NCI-H1417 treated with DMSO at 0.1 percent for 48 hours (cell line): ENCODE results near the gene VEPH1.

Experiments
- DNase-seq: peaks from one replicate; lab custom pipeline; 2025; lab: John Stamatoyannopoulos, UW

VEPH1 gene

DNA sequence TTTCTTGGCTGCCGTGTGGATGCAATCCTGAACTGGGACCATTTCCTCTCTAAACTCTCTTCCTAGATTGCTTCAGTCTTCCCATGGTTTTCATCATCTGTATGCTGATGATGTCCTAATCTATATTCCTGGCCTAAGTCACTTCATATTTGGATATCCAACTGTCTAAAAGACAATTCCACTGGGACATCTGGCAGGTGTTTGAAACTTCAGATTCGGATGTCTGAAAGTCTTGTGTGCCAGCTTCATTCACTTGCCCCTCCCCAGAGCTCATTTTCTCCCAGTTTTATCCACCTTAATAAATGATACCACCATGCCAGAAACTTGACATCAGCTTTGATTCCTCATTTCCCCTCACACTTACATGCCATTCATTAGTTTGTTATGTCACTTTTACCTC is 201.5 kb downstream of the VEPH1 start:
- no peak for DNase-seq

DNA sequence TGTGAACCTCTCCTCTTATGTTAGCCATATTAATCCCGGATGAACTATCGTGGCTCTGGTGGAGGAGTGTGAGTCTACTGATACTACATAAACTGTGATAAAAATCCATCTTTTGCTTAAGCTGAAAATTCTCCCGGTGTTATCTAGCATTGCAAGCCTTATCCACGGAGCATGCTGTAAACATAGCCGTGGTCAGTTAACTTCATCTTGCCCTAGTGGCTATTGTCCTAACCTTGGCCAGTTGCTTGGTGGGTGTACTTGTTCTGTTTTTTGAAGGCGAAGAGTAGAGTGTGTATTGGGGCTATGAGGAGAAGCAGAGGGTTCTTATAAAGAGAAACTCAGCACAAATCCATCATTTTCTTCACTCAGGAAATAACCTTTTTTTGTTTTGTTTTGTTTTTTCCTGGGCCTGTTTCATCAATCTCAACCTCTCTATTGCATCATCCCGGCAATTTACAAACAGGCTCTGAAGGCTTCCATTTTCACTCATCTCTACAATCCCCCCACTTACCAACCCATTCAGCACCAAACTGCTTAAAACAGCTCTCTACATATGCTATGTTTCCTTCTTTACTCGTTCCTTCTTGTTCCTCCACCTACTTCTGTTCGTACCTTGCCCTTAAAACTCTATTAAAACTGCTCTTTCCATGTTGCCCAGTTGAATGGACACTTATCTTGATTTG is 202.1 kb downstream of the VEPH1 start:
- DNase-seq = no peak

DNA sequence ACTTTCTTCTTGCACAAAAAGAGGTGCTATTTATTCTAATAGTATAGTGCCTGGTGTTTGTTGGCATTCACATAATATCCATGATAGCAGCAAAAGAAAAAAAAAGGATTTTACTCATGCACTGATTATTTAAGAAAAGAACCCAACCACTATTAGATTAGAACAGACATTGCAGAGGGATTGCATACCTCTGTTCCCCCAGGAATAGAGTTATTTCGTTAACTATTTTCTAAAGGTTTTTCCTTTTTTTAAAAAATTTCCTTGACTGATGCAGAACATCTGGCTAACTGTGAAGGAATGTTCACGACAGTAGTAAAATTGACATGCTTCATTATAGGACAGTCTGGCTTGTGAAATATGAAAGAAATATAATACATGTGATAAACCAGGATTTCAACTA is 203.1 kb downstream of the VEPH1 start:
- no peak for DNase-seq

DNA sequence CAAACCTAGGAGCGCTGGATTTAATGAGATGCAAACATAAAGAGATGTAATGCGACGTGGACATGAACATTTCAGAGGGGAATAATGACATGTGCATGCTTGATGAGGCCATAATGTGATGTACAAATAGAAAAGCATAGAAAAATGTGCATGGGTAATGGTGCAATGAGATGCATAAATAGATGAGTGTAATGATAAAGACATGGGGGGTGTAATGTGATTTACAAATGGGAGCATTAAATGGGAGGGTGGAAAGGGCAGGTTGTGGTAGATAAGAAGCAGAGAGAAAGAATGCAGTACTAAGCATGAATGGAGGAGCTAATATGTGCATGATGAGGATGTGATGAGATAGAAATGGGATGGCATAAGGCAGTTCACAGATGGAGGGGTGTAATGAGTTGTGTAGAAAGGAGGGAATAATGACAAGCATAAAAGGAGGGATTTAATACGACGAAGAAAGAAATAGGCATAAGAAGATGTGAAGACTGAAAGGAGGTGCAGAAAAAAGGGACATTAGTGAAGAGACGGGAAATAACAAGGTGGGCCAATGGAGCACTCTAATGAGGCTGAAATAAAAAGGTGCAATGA is 205.8 kb downstream of the VEPH1 start:
- DNase-seq = no peak

DNA sequence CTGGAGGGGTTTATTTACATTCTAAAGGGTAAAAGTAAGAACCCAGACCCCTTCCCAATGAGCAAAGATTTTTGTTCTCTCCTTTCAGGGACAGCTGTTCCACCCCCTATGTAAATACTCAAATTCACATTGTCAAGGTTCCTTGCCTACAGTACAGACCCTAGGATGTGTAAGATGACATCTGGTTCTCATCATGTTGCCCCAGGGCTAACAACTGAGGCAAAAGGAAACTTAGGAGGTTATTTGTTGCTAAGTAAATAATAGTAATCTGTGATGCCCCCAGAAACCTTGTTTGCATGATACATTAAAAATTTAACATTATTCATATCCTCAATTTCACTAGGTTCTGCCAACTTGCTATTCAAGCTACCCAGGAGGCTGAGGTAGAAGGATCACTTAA is 208.3 kb downstream of the VEPH1 start:
- DNase-seq = no peak

DNA sequence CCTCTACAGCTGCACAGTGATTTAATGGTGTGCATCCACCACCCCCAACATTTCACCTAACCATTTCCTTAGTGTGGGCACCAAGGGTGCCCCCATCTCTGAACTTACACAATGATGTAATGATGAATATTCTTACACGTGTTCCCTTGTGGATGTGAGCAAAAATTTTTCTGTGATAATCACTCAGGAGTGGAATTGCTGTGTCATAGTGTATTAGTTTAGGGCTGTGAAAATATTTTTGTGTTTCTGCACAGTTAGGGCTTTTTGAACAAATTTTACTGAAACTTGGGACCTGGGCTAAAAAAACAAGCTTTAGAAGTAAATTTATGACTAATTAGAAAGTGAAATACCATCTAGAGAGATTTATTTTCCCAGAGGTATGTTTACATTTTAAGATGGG is 208.7 kb downstream of the VEPH1 start:
- no peak for DNase-seq

DNA sequence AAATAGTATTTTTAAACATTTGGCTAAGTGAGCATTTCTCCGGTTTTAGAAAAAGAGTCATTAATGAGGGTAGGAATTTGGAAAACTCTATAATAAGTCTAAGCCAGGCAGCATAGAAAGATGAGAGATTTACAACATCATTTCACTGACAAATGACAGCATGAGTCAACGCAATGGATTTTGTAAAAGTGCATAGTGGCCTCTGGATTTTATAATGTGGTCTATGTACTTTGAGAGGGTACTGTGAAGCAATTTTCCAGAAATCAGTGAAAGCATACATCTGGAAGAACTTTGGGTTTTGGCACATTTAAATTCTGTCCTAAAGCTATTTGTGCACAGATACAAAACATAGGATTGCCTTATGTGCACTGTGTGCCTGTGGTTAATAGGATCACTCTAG is 212.4 kb downstream of the VEPH1 start:
- DNase-seq = no peak

DNA sequence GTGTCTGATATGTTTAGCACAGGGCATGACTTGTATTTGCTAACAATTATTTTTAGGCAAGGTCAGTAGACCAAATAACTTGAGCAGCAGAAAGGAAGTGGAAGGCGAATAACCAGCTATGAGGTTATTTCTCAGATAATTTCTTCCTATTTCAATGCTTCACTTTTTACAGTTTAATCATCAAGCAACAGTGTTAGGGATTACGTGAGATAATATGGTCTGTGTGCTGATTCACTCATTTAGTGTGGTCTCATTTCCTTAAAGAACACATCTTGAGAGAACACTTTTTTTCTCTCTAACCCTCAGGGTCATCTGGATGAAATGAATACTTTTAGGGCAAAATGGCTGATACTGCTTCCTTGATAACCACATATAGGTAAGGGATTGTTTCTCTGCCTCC is 217.2 kb downstream of the VEPH1 start:
- DNase-seq = no peak

DNA sequence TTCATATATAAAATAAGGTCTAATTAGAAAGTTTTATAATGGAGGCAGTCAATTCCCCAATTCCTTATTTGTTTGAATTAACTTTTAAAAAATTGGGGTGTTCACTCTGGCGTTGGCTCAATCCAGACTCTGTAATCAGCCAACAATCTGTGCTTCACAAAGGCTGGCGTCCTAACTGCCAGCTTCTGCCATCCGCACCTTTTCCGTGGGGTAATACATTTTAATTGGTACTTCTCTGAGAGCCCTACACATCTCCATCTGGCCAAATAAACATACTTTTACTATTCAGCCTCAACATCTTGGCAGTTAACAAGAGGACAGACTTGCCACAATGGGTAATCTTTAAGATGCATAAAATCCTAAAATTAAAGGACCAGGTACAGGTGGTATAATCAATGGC is 218.1 kb downstream of the VEPH1 start:
- DNase-seq = no peak

DNA sequence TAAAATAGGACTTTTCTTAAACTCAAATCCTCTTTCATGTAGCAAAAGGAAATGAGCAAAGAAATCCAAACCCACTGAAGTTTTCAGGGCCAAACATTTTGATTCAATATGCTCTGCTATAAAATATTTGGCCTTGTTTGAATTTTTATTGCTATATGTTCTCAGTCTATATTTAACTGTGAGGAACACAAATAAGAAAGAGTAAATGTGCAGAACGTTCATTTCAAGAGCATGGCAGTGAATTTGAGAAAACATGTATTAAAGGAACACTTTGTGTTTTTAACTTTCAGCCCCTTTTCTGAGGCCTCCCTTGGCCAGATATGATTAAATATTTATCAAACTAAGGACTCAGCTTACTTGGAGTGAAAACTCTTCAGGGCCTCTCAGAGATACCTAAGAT is 218.5 kb downstream of the VEPH1 start:
- DNase-seq = no peak

DNA sequence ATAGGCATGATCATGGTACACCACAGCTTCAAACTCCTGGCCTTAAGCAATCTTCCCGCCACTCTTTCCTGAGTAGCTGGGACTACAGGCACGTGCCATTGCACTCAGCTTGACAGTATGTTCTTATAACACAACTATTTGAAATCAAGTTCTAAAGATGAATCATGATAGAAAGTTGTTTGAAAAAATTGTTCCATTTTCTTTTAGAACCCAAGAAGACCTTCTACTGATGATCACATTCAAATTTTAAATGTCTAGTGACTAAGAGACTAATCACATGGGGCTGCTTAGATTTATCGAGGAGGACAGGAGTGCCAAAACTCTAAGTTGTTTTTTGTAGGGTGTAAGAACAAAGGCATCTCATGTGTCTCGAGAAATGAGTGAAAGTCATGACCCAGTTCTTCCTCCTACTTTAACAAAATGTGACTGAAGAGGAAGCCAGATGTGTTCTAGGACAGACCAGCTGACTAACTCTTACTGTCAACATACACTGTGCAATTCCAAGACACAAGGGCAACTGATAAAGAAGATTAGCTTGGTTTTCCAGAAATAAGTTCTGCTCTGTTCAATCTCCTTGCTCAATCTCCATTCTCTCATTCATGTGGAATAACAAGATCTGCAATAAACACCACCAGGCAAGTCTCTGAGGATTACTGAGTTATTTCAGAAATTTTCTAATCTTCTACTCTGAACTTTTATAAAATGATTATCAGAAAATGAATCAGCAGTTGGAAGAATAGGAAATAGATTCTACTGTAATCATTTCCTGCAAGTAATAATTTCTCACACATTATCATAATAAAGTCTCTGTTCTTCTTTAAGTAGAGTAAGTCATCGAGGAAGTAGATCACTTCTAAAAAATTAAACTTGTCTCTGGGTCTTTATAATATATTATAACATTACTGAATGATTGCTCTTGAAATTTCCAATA is 220.7 kb downstream of the VEPH1 start:
- DNase-seq = no peak

DNA sequence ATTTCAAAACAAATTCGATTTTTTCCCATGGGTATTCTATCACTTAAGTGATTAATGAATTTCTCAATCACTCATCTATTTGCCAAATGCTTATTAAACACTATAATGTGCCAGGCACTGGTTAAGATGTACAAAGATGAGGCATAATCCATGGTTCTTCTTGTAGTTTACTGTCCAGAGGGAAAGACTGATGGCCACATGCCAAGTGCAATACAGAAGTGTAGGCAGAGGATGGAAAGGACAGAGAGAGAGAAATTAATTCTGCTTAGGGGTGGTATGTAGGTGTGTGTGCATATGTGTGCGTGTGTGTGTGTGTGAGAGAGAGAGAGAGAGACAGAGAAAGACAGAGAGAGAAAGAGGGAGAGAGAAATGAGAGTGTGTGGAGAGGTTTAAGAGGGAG is 222.4 kb downstream of the VEPH1 start:
- no peak for DNase-seq

DNA sequence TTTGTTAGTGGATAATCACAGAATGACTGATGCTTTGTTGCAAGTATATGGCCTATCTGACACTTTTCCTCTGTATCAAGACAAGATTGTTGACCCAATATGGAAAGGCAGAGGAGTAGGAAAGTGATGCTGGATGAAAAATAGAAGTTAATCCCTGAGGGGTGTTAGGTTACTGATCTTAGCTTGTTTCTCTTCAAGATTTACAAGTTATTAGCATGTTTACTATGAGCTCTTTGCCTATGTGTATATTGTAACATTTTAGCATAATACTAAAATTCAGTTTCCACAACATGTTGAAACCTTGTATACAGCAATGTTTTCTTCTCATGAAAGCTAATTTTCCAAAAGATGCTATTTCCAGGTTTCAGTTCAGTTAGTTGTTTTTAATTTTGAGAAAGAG is 222.9 kb downstream of the VEPH1 start:
- DNase-seq = no peak

DNA sequence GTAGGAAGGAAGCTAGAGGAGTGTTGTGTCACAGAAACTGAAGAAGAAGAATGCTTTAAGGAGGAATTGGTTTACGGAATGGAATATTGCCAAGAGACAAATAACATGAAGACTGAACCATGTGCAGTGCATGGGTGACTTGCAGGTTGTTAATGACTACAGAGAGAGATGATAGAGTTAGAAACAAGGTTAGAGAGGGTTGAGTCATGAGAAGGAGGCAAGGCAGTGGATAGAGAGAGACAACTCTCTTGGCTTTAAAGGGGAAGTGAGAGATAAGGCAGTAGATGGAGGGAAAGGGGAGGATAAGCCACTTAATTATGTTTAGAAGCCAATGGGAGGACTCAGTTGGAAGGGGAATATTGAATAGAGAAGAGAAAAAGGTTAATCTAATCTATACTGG is 224.0 kb downstream of the VEPH1 start:
- DNase-seq = no peak

DNA sequence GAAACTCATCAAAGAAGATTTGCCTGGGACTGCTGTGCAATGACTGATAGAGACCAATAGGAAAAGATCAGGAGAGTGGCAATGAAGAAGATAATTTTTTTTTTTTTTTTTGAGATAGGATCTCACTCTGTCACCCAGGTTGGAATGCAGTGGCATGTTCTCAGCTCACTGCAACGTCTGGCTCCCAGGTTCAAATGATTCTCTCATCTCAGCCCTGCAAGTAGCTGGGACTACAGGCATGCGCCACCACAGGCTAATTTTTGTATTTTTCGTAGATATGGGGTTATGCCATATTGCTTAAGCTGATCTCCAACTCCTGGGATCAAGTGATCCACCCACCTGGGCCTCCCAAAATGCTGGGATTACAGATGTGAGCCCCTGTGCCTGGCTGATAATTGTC is 226.4 kb downstream of the VEPH1 start:
- DNase-seq = no peak

DNA sequence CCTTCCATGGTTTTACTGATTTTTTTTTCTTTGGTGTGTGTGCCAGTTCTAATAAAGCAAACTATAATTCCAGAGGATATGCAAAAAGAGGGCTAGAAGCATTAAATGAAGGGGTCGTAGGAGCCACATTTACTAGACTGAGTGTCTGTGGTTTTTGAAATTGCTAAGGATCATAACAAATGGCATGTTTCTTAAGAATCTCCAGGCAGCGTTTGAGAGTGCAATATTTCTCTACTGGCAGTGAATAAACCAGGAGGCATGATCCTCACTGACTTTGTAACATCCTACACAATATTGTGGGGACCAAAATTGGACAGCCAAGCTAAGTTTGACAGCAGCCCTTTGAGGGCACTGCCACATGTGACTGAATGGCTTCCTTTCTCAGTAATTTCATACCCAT is 227.4 kb downstream of the VEPH1 start:
- DNase-seq = no peak

DNA sequence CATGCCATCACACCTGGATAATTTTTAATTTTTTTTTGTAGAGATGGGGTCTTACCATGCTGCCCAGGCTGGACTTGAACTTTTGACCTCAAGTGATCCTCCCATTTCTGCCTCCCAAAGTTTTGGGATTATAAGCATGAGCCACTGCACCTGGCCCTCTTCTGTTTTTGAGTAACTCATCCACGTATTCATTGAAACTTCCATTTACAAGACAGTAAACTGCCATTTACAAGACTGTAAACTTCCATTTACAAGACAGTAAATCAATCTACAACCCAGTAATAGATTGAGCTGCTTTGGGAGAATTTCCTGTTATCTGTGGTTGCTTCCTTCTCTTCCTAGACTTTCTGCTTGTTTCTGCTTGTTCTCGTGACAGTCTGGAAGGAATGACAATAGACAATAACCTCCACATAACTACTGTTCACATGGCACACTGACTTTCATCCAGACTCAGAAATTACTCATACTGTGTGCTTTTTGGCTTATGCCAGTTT is 228.5 kb downstream of the VEPH1 start:
- DNase-seq = no peak

DNA sequence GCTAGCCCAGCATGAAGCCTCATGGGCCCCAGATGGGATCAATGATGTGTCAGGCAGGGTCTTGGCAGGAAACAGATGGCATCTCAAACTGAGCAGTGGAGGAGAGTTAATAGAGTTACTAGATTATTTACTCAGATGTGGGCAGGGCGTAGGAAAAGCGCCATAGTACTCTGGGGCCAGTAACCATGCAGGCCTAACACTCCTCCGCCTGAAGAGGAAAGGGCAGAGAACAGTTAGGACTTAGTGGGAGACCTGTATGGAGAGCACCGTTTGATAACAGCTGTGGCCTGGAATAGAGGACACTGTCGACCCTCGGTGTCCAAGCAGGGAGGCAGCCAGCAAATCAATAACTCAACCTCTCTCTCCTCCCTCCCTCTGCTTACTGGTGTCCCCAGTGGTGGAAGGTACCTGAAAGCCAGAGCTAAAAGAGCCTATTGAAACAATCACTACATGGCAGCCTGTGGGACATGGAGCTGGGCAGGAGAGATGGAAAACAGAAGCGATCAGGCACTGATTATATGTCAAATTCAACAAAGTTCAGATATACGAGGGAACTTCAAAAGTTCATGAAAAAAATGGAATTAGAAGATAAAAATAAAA is 231.8 kb downstream of the VEPH1 start:
- no peak for DNase-seq

DNA sequence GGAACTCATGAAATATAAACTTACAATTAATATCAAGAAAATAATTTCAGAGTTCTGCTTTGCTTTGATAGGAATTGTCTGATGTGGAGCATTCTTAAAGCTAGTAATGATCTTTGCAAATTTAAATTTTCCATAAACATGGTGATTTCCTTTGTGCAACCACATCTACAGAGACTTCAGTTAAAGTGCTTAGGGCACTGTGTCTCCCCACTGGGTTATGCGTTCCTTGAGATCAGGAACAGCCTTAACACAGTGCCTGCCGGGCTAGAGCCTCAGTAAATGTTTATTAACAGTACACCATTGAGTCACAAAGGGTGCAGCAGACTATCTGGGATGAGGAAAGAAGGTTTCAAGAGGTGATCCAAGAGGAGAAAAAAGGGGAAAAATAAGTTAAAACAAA is 235.2 kb downstream of the VEPH1 start:
- DNase-seq = no peak

DNA sequence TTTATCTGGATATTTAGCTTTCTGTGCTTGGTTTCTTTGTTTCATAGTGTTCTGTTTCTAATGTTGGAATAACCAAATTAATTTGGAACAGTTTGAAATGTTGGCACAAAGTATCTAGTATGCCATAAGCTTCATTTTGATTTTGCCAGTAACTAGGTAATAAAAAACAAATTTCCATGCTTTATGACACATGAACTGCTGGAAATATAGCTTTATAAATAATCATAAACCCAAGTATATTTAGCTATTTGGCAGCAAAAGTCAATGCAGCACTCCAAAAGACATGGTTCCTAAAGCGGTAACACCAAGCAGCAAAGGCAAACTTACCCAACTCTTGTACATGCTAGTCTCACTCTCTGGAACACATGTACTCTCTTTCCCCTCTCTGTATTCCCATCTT is 237.3 kb downstream of the VEPH1 start:
- no peak for DNase-seq

DNA sequence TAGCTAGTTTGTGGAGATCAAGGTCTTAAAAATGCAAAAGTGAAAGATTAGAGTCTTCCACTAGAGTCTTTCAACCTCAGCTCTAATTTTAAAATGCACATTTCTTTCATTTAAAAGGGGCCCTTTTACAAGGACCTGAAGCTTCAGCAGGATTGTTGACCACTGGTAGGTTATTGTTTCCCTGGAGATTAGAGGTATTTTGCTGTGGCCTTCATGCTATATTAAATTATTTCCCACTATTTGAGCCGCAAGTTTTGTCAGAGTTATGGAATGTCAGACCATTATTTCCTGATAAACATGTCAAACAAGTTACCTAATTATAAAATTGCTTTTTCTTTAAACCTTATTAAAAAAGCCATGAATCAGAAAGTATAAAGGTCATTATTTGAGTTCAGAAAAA is 240.2 kb downstream of the VEPH1 start:
- DNase-seq = no peak

DNA sequence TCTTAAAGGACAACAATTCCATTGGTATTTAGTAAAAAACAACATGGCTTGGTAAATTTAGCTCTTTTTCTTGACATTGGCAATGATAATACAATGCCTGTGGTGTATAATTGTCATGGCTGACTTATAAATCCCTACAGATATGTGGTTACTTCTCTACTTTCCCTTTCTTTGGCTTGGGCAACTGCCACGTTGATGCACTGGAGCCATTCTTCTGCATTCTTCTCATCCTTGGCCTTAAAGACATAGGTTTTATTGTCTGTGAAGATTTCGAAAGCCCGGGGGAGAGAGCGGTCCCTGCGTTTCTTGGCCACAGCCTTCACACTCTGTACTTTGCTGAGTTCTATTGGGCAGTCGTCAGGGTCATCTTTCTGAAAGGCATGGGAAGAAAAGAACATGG is 242.2 kb downstream of the VEPH1 start:
- DNase-seq = no peak

DNA sequence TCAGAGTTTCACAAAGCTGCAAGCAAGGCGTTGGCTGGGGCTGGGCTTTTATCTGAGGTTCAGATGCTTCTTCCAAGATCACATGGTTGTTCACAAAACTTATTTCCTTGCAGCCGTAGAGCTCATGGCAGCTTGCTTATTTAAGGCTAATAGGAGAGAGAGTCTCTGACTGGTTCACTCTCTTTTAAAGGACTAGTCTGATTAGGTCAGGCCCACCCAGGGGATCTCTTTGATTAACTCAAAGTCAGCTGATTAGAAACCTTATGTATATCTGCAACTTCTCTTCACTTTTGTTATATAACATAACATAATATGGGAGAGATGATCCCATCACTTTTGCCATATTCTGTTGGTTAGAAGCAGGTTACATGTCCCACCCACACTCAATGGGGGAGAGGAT is 243.4 kb downstream of the VEPH1 start:
- DNase-seq = no peak
